ENCODE results near the gene FAM171A1. TPM values are rescaled to one million over a fixed set of nuclear protein-coding genes. Genes with fewer than 3 reads are reported as not detected.

FAM171A1 gene
- total RNA-seq, 1 donor from 2014 or later: 113 TPM

GRCh38 chr10:15222511-15222910 lies 148.6 kb downstream of the FAM171A1 start:
- no peak overlapping the region for H3K4me3 Mint-ChIP-seq (ENCODE audit: unreplicated experiment)
- H3K9me3 Mint-ChIP-seq (ENCODE audit: unreplicated experiment): no peaks in the 10 kb centered on the region

GRCh38 chr10:15220445-15220844 lies 150.6 kb downstream of the FAM171A1 start:
- no peak for TF ChIP-seq CTCF (IDR thresholded peaks at IDR 0.05; ENCODE audit: unreplicated experiment)
- H3K27me3 Mint-ChIP-seq (ENCODE audit: unreplicated experiment): peaks cover 11% of the 10 kb centered on the region
- peaks cover 38% of the 10 kb centered on the region for H3K36me3 Mint-ChIP-seq (ENCODE audit: low read depth, unreplicated experiment)
- H3K4me3 Mint-ChIP-seq (ENCODE audit: unreplicated experiment): no peak overlapping the region
- H3K9me3 Mint-ChIP-seq (ENCODE audit: unreplicated experiment): no peaks in the 10 kb centered on the region
- no peak for DNase-seq (ENCODE audit: low spot score)
- H3K4me1 Mint-ChIP-seq (ENCODE audit: unreplicated experiment): no peaks in the 10 kb centered on the region
- no peak overlapping the region for H3K27ac Mint-ChIP-seq (ENCODE audit: unreplicated experiment)

More at GRCh38 chr10:15222511-15222910, 148.6 kb downstream of the FAM171A1 start:
- Mint-ChIP-seq H3K36me3 (ENCODE audit: low read depth, unreplicated experiment) (peaks cover 43% of the 10 kb centered on the region), H3K27me3 (ENCODE audit: unreplicated experiment) (peaks cover 5% of the 10 kb centered on the region), H3K27ac (ENCODE audit: unreplicated experiment) (no peak overlapping the region), H3K4me1 (ENCODE audit: unreplicated experiment) (no peaks in the 10 kb centered on the region)
- no peak for TF ChIP-seq CTCF (IDR thresholded peaks at IDR 0.05; ENCODE audit: unreplicated experiment)
- no peak for DNase-seq (ENCODE audit: low spot score)

GRCh38 chr10:15216700-15217099 lies 154.4 kb downstream of the FAM171A1 start:
- Mint-ChIP-seq H3K4me1 (ENCODE audit: unreplicated experiment) (no peaks in the 10 kb centered on the region), H3K27me3 (ENCODE audit: unreplicated experiment) (peaks cover 15% of the 10 kb centered on the region), H3K36me3 (ENCODE audit: low read depth, unreplicated experiment) (peaks cover 44% of the 10 kb centered on the region), H3K9me3 (ENCODE audit: unreplicated experiment) (no peaks in the 10 kb centered on the region), H3K27ac (ENCODE audit: unreplicated experiment) (no peak overlapping the region), H3K4me3 (ENCODE audit: unreplicated experiment) (no peak overlapping the region)
- TF ChIP-seq CTCF (IDR thresholded peaks at IDR 0.05; ENCODE audit: unreplicated experiment): no peak
- DNase-seq (ENCODE audit: low spot score): no peak

GRCh38 chr10:15214237-15214636 lies 156.9 kb downstream of the FAM171A1 start:
- Mint-ChIP-seq H3K27me3 (ENCODE audit: unreplicated experiment) (peaks cover 18% of the 10 kb centered on the region), H3K9me3 (ENCODE audit: unreplicated experiment) (no peaks in the 10 kb centered on the region), H3K36me3 (ENCODE audit: low read depth, unreplicated experiment) (peaks cover 34% of the 10 kb centered on the region), H3K4me1 (ENCODE audit: unreplicated experiment) (peaks cover 2% of the 10 kb centered on the region), H3K4me3 (ENCODE audit: unreplicated experiment) (no peak overlapping the region), H3K27ac (ENCODE audit: unreplicated experiment) (no peak overlapping the region)
- no peak for DNase-seq (ENCODE audit: low spot score)
- no peak for TF ChIP-seq CTCF (IDR thresholded peaks at IDR 0.05; ENCODE audit: unreplicated experiment)

GRCh38 chr10:15213461-15213861 lies 157.6 kb downstream of the FAM171A1 start:
- Mint-ChIP-seq H3K4me3 (ENCODE audit: unreplicated experiment) (peak overlapping the region; percentile 38), H3K36me3 (ENCODE audit: low read depth, unreplicated experiment) (peaks cover 34% of the 10 kb centered on the region), H3K4me1 (ENCODE audit: unreplicated experiment) (peaks cover 2% of the 10 kb centered on the region), H3K9me3 (ENCODE audit: unreplicated experiment) (no peaks in the 10 kb centered on the region), H3K27ac (ENCODE audit: unreplicated experiment) (no peak overlapping the region), H3K27me3 (ENCODE audit: unreplicated experiment) (peaks cover 18% of the 10 kb centered on the region)
- TF ChIP-seq CTCF (IDR thresholded peaks at IDR 0.05; ENCODE audit: unreplicated experiment): no peak
- DNase-seq (ENCODE audit: low spot score): no peak

Measured in endothelial cell (in vitro differentiated cells).